ENCODE measurements around the gene RAB30. TPM values are rescaled to one million over a fixed set of nuclear protein-coding genes. Genes with fewer than 3 reads are reported as not detected.
"Not testable (repeated sequence)": the region's sequence is repeated elsewhere in the genome, so short reads cannot be mapped to it uniquely, and the experiment has no call there.

RAB30 gene
- total RNA-seq, 6 experiments from 2014 or later = 17.6 to 22.2 (median 19.4) TPM

- no peak for TF ChIP-seq CTCF (IDR thresholded peaks at IDR 0.05)
- no peaks in the 10 kb centered on the region for H3K36me3 Mint-ChIP-seq (ENCODE audit: low read depth)
- DNase-seq = no peak
- H3K4me1 Mint-ChIP-seq (ENCODE audit: low read depth) = no peaks in the 10 kb centered on the region
- H3K9me3 Mint-ChIP-seq = peaks cover 5% of the 10 kb centered on the region; the same call in 1 of the 2 replicates
- no peak overlapping the region for H3K27ac Mint-ChIP-seq
- H3K27me3 Mint-ChIP-seq (ENCODE audit: insufficient read depth) = peaks cover 5% of the 10 kb centered on the region; the same call in 1 of the 2 replicates
- no peak overlapping the region for H3K4me3 Mint-ChIP-seq
These were observed 122.3 kb downstream of the RAB30 start for GRCh38 chr11:82949352-82949751.

GRCh38 chr11:82945682-82946081 lies 126.0 kb downstream of the RAB30 start:
- no peak overlapping the region for H3K4me3 Mint-ChIP-seq
- no peaks in the 10 kb centered on the region for H3K9me3 Mint-ChIP-seq
- no peak for DNase-seq
- TF ChIP-seq CTCF (IDR thresholded peaks at IDR 0.05) = no peak
- H3K4me1 Mint-ChIP-seq (ENCODE audit: low read depth) = no peaks in the 10 kb centered on the region
- H3K36me3 Mint-ChIP-seq (ENCODE audit: low read depth) = no peaks in the 10 kb centered on the region
- H3K27me3 Mint-ChIP-seq (ENCODE audit: insufficient read depth) = peaks cover 6% of the 10 kb centered on the region
- no peak overlapping the region for H3K27ac Mint-ChIP-seq

- H3K27ac Mint-ChIP-seq; H3K4me3 Mint-ChIP-seq; DNase-seq; H3K9me3 Mint-ChIP-seq; H3K4me1 Mint-ChIP-seq (ENCODE audit: low read depth); H3K27me3 Mint-ChIP-seq (ENCODE audit: insufficient read depth); H3K36me3 Mint-ChIP-seq (ENCODE audit: low read depth): not testable (repeated sequence)
These were observed 126.7 kb downstream of the RAB30 start for GRCh38 chr11:82945041-82945440.

- Mint-ChIP-seq H3K9me3 (no peaks in the 10 kb centered on the region), H3K4me3 (no peak overlapping the region), H3K27me3 (ENCODE audit: insufficient read depth) (peaks cover 6% of the 10 kb centered on the region), H3K27ac (no peak overlapping the region), H3K36me3 (ENCODE audit: low read depth) (no peaks in the 10 kb centered on the region), H3K4me1 (ENCODE audit: low read depth) (no peaks in the 10 kb centered on the region)
- TF ChIP-seq CTCF (IDR thresholded peaks at IDR 0.05) = no peak
- no peak for DNase-seq
These were observed 127.5 kb downstream of the RAB30 start for GRCh38 chr11:82944198-82944597.

- not testable (repeated sequence) for H3K4me1 Mint-ChIP-seq (ENCODE audit: low read depth); H3K4me3 Mint-ChIP-seq; H3K9me3 Mint-ChIP-seq; DNase-seq; H3K27me3 Mint-ChIP-seq (ENCODE audit: insufficient read depth); H3K36me3 Mint-ChIP-seq (ENCODE audit: low read depth); H3K27ac Mint-ChIP-seq
These were observed 128.3 kb downstream of the RAB30 start for GRCh38 chr11:82943430-82943829.

GRCh38 chr11:82942376-82942775 lies 129.3 kb downstream of the RAB30 start:
- H3K4me3 Mint-ChIP-seq = no peak overlapping the region
- no peak for DNase-seq
- peaks cover 6% of the 10 kb centered on the region; the same call in 1 of the 2 replicates for H3K27me3 Mint-ChIP-seq (ENCODE audit: insufficient read depth)
- H3K4me1 Mint-ChIP-seq (ENCODE audit: low read depth) = no peaks in the 10 kb centered on the region
- no peaks in the 10 kb centered on the region for H3K9me3 Mint-ChIP-seq
- no peak for TF ChIP-seq CTCF (IDR thresholded peaks at IDR 0.05)
- no peak overlapping the region for H3K27ac Mint-ChIP-seq
- H3K36me3 Mint-ChIP-seq (ENCODE audit: low read depth) = no peaks in the 10 kb centered on the region

GRCh38 chr11:82939456-82939855 lies 132.2 kb downstream of the RAB30 start:
- H3K4me3 Mint-ChIP-seq = no peak overlapping the region
- H3K36me3 Mint-ChIP-seq (ENCODE audit: low read depth) = no peaks in the 10 kb centered on the region
- peaks cover 6% of the 10 kb centered on the region; the same call in 1 of the 2 replicates for H3K27me3 Mint-ChIP-seq (ENCODE audit: insufficient read depth)
- no peak for TF ChIP-seq CTCF (IDR thresholded peaks at IDR 0.05)
- H3K9me3 Mint-ChIP-seq = no peaks in the 10 kb centered on the region
- DNase-seq = no peak
- no peak overlapping the region for H3K27ac Mint-ChIP-seq
- no peaks in the 10 kb centered on the region for H3K4me1 Mint-ChIP-seq (ENCODE audit: low read depth)
